Smooth muscle cell (in vitro differentiated cells): ENCODE measurements around the gene CNTNAP2. TPM values are rescaled to one million over a fixed set of nuclear protein-coding genes. Genes with fewer than 3 reads are reported as not detected.

Experiments used
- DNase-seq: peaks from one replicate; lab custom pipeline; 2025; ENCODE audit not compliant: unreplicated experiment; lab: John Stamatoyannopoulos, UW
- H2AFZ ChIP-seq: fragments of 200-600 bp; sonication (generic); 2 replicates; pipeline ENCODE4 v1.6.0; 2016; ENCODE audit warnings: antibody characterized with exemption, low read depth, mild to moderate bottlenecking
- H3F3A ChIP-seq: fragments of 200-600 bp; sonication (generic); 2 replicates; pipeline ENCODE4 v1.6.0; 2017; ENCODE audit warnings: antibody characterized with exemption, low read depth
- H3K27ac ChIP-seq: fragments of 200-600 bp; sonication (generic); 2 replicates; pipeline ENCODE4 v1.5.1; 2016; ENCODE audit warnings: low read depth, mild to moderate bottlenecking
- H3K27me3 ChIP-seq: fragments of 200-600 bp; sonication (generic); 2 replicates; pipeline ENCODE4 v1.6.1; 2016; ENCODE audit warnings: low read depth, mild to moderate bottlenecking
- H3K36me3 ChIP-seq: fragments of 200-600 bp; sonication (generic); 2 replicates; pipeline ENCODE4 v1.5.1; 2016; ENCODE audit warnings: low read depth
- H3K4me1 ChIP-seq: fragments of 200-600 bp; sonication (generic); 2 replicates; pipeline ENCODE4 v1.5.1; 2016; ENCODE audit warnings: low read depth
- H3K4me2 ChIP-seq: fragments of 200-600 bp; sonication (generic); 2 replicates; pipeline ENCODE4 v1.6.0; 2016; ENCODE audit warnings: mild to moderate bottlenecking
- H3K4me3 ChIP-seq: fragments of 200-600 bp; sonication (generic); 2 replicates; pipeline ENCODE4 v1.5.1; 2016; ENCODE audit warnings: mild to moderate bottlenecking
- H3K79me2 ChIP-seq: fragments of 200-600 bp; sonication (generic); 2 replicates; pipeline ENCODE4 v1.6.0; 2016; ENCODE audit warnings: low read depth, mild to moderate bottlenecking
- H3K9ac ChIP-seq: fragments of 200-600 bp; sonication (generic); 2 replicates; pipeline ENCODE4 v1.6.0; 2016; ENCODE audit warnings: low read depth
- H3K9me3 ChIP-seq: fragments of 200-600 bp; sonication (generic); replicated peaks from 2 replicates; pipeline ENCODE4 v1.5.1; 2016; ENCODE audit warnings: low read depth
- H4K20me1 ChIP-seq: fragments of 200-600 bp; sonication (generic); 2 replicates; pipeline ENCODE4 v1.6.0; 2016; ENCODE audit warnings: low read depth
- CTCF ChIP-seq: fragments of 200-600 bp; sonication (generic); IDR thresholded peaks from 2 replicates; pipeline ENCODE4 v1.5.1; 2017; ENCODE audit warnings: borderline replicate concordance, mild to moderate bottlenecking, antibody characterized with exemption; ENCODE audit not compliant: insufficient read depth, poor library complexity, severe bottlenecking
- WGBS: methylation state at CpG from one replicate; pipeline ENCODE4 v1.1.7; 2016; ENCODE audit warnings: low lambda C conversion rate; 5-methylcytosine and 5-hydroxymethylcytosine counted together
- polyA plus RNA-seq: library from polyadenylated mRNA; unstranded; fragments of >200 nt; fragmentation: Nextera tagmentation; extraction: Ambion mirVana; gene quantifications from 2 replicates; pipeline ENCODE4 v1.2.1, GENCODE V29; 2016
- total RNA-seq: library from RNA; depleted of rRNA; stranded (reverse); fragments of >200 nt; gene quantifications from 2 replicates; pipeline ENCODE4 v1.2.3, GENCODE V29; 2014

The CNTNAP2 gene
- total and polyA plus RNA-seq, 2 experiments from 2014 or later, result 1.7 to 9.0 TPM

- no peak overlapping the region for H3K4me2 ChIP-seq
- H3K4me3 ChIP-seq, result no peak overlapping the region
- H3K4me1 ChIP-seq, result no peaks in the 10 kb centered on the region
- no peaks in the 10 kb centered on the region for H3K36me3 ChIP-seq
- H2AFZ ChIP-seq, result no peak overlapping the region
- no peak for DNase-seq
- H3K9ac ChIP-seq, result no peak overlapping the region
- TF ChIP-seq CTCF, result no peak
- no peaks in the 10 kb centered on the region for H3F3A ChIP-seq
- H4K20me1 ChIP-seq, result no peaks in the 10 kb centered on the region
- H3K27me3 ChIP-seq, result no peaks in the 10 kb centered on the region
- no peaks in the 10 kb centered on the region for H3K79me2 ChIP-seq
- H3K27ac ChIP-seq, result no peak overlapping the region
- WGBS, result 47% methylated on average over 3 of the region's 3 CpGs
- H3K9me3 ChIP-seq, result no peaks in the 10 kb centered on the region
Measured at GRCh38 chr7:146875237-146875785, 758.7 kb downstream of the CNTNAP2 start.

- no peak overlapping the region for H3K4me2 ChIP-seq
- no peak for TF ChIP-seq CTCF
- no peak for DNase-seq
- no peak overlapping the region for H2AFZ ChIP-seq
- WGBS, result 84% methylated on average over 2 of the region's 2 CpGs
- H3K27ac ChIP-seq, result no peak overlapping the region
- no peaks in the 10 kb centered on the region for H3K9me3 ChIP-seq
- no peaks in the 10 kb centered on the region for H3K79me2 ChIP-seq
- no peak overlapping the region for H3K4me3 ChIP-seq
- no peaks in the 10 kb centered on the region for H4K20me1 ChIP-seq
- no peaks in the 10 kb centered on the region for H3K36me3 ChIP-seq
- no peaks in the 10 kb centered on the region for H3K27me3 ChIP-seq
- H3K4me1 ChIP-seq, result no peaks in the 10 kb centered on the region
- H3K9ac ChIP-seq, result no peak overlapping the region
- no peaks in the 10 kb centered on the region for H3F3A ChIP-seq
Measured at GRCh38 chr7:146875981-146876380, 759.4 kb downstream of the CNTNAP2 start.

- Histone ChIP-seq H3K4me1 (no peaks in the 10 kb centered on the region), H3F3A (no peaks in the 10 kb centered on the region), H2AFZ (no peak overlapping the region), H3K9me3 (no peaks in the 10 kb centered on the region), H3K4me2 (no peak overlapping the region), H3K9ac (no peak overlapping the region), H3K79me2 (no peaks in the 10 kb centered on the region), H4K20me1 (no peaks in the 10 kb centered on the region), H3K36me3 (no peaks in the 10 kb centered on the region), H3K27ac (no peak overlapping the region), H3K27me3 (no peaks in the 10 kb centered on the region), H3K4me3 (no peak overlapping the region)
- DNase-seq, result no peak
- no peak for TF ChIP-seq CTCF
- 74% methylated on average over 3 of the region's 3 CpGs for WGBS
Measured at GRCh38 chr7:146876411-146876810, 759.8 kb downstream of the CNTNAP2 start.

GRCh38 chr7:146878901-146879300 is 762.3 kb downstream of the CNTNAP2 start:
- Histone ChIP-seq H3K4me3 (no peak overlapping the region), H3K4me2 (no peak overlapping the region), H3F3A (no peaks in the 10 kb centered on the region), H3K9me3 (no peaks in the 10 kb centered on the region), H3K36me3 (no peaks in the 10 kb centered on the region), H3K27me3 (no peaks in the 10 kb centered on the region), H2AFZ (no peak overlapping the region), H3K27ac (no peak overlapping the region), H3K4me1 (no peaks in the 10 kb centered on the region), H4K20me1 (no peaks in the 10 kb centered on the region), H3K79me2 (no peaks in the 10 kb centered on the region), H3K9ac (no peak overlapping the region)
- WGBS, result 92% methylated on average over 1 of the region's 1 CpG
- DNase-seq, result no peak
- no peak for TF ChIP-seq CTCF
